HCT116 (cell line): ENCODE results near the gene CDH26.

Source experiments
- CTCF ChIP-seq, 3 experiments: fragments of 200-600 bp in 1 of 3; sonication (generic) in 1 of 3; IDR thresholded peaks in 2 of 3; conservative IDR thresholded peaks in 1 of 3; 2 replicates each; pipeline ENCODE4 v1.5.1; 2012 to 2017; ENCODE audit warnings: low read depth in 2 of 3, low read length in 2 of 3, antibody characterized with exemption in 1 of 3, borderline replicate concordance in 1 of 3, control low read depth in 1 of 3, mild to moderate bottlenecking in 1 of 3, mixed read lengths in 1 of 3, mixed run types in 1 of 3, moderate library complexity in 1 of 3; ENCODE audit not compliant: insufficient read depth in 1 of 3
- EZH2phosphoT487 ChIP-seq: fragments of 200-600 bp; IDR thresholded peaks from 2 replicates; pipeline ENCODE4 v1.6.1; 2018; ENCODE audit warnings: antibody characterized with exemption, borderline replicate concordance
- POLR2A ChIP-seq: IDR thresholded peaks from 2 replicates; pipeline ENCODE4 v1.7.0; 2011; ENCODE audit warnings: borderline replicate concordance; ENCODE audit not compliant: insufficient read depth, insufficient read length; ENCODE audit errors: extremely low read depth
- REST ChIP-seq: IDR thresholded peaks from 2 replicates; pipeline ENCODE4 v1.6.1; 2012; ENCODE audit warnings: low read depth
- YY1 ChIP-seq: IDR thresholded peaks from 2 replicates; pipeline ENCODE4 v1.6.1; 2011; ENCODE audit warnings: low read length, low read depth, moderate library complexity, mild to moderate bottlenecking; ENCODE audit not compliant: insufficient replicate concordance; ENCODE audit errors: extremely low read depth

- no peak for TF ChIP-seq EZH2phosphoT487
- TF ChIP-seq YY1 = no peak
- TF ChIP-seq REST = no peak
- no peak for TF ChIP-seq POLR2A
- no peak for TF ChIP-seq CTCF (IDR thresholded peaks at IDR 0.05 in 2 of 3, conservative IDR thresholded peaks at IDR 0.05 in 1 of 3; ENCODE audit: borderline replicate concordance in 1 of 3, insufficient read depth in 1 of 3, low read depth in 2 of 3, low read length in 2 of 3)
These were observed 37.9 kb downstream of the CDH26 start for GRCh38 chr20:59996108-59996507.
